WTC11 (cell line): ENCODE results near the gene MRPS10.

Experiments used
- AFF4 ChIP-seq: sonication (generic); formaldehyde crosslinking; IDR thresholded peaks from 2 replicates; pipeline ENCODE4 v1.8.1; 2023; ENCODE audit warnings: mild to moderate bottlenecking, missing genetic modification reagents, borderline replicate concordance
- CTCF ChIP-seq: fragments of 200-600 bp; IDR thresholded peaks from 2 replicates; pipeline ENCODE4 v1.8.0; 2022; ENCODE audit warnings: antibody characterized with exemption
- GABPB1 ChIP-seq: sonication (generic); formaldehyde crosslinking; IDR thresholded peaks from 2 replicates; pipeline ENCODE4 v1.8.1; 2023; ENCODE audit warnings: mild to moderate bottlenecking, missing genetic modification reagents
- ZNF121 ChIP-seq: sonication (generic); formaldehyde crosslinking; IDR thresholded peaks from 2 replicates; pipeline ENCODE4 v1.8.0; 2023; ENCODE audit warnings: missing genetic modification reagents
- ZNF512 ChIP-seq: sonication (generic); formaldehyde crosslinking; IDR thresholded peaks from 2 replicates; pipeline ENCODE4 v1.8.1; 2022; ENCODE audit warnings: missing genetic modification reagents, borderline replicate concordance
- ZNF671 ChIP-seq: fragments of 250-450 bp; sonication (Bioruptor Pico); IDR thresholded peaks from 2 replicates; pipeline ENCODE4 v1.8.0; 2021; ENCODE audit warnings: mild to moderate bottlenecking
- TF ChIP-seq, protein P1 (sequence below): sonication (generic); formaldehyde crosslinking; IDR thresholded peaks from 2 replicates; pipeline ENCODE4 v1.8.1; 2022; ENCODE audit warnings: low read depth, missing genetic modification reagents, borderline replicate concordance

- no peak for TF ChIP-seq GABPB1 (CRISPR knock-in tag)
- no peak for TF ChIP-seq ZNF512 (CRISPR knock-in tag)
- TF ChIP-seq CTCF = peak; percentile 96
- TF ChIP-seq AFF4 (CRISPR knock-in tag) = no peak
- TF ChIP-seq ZNF671 (CRISPR knock-in tag) = no peak
- TF ChIP-seq ZNF121 (CRISPR knock-in tag) = 0 out of 2 replicates have a peak, but pooled peaks have one; percentile 8
- TF ChIP-seq, protein P1, sequence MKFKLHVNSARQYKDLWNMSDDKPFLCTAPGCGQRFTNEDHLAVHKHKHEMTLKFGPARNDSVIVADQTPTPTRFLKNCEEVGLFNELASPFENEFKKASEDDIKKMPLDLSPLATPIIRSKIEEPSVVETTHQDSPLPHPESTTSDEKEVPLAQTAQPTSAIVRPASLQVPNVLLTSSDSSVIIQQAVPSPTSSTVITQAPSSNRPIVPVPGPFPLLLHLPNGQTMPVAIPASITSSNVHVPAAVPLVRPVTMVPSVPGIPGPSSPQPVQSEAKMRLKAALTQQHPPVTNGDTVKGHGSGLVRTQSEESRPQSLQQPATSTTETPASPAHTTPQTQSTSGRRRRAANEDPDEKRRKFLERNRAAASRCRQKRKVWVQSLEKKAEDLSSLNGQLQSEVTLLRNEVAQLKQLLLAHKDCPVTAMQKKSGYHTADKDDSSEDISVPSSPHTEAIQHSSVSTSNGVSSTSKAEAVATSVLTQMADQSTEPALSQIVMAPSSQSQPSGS = no peak
These were observed 51.1 kb downstream of the MRPS10 start for GRCh38 chr6:42166444-42167141.
